Measurements from ENCODE around the gene CLSTN2. TPM values are rescaled to one million over a fixed set of nuclear protein-coding genes. Genes with fewer than 3 reads are reported as not detected.

CLSTN2 gene
- total and polyA plus RNA-seq, 5 donors from 2014 or later = not detected

DNA sequence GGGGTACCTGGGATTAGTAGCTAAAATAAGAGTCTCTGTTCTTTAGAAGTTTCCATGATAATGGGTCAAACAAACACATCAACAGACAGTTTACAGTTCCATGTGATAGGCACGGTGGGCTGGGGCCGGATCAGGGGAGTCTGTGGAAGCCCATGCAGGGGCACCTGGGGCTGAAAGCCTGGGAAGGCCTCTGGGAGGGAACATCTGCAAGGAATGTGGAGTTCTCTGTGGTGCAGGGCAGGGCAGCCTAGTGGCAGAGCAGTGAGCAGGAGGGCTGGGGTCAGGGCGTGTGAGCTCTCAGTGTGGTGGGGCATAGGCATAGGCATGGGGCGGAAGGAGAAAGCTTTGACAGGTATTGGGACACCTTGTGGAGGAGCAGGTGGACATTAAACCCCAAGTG is 535.2 kb downstream of the CLSTN2 start:
- no peaks in the 10 kb centered on the region for H3K4me1 Mint-ChIP-seq
- no peaks in the 10 kb centered on the region for H3K36me3 Mint-ChIP-seq
- DNase-seq = no peak
- peaks cover 0 to 6% (median 0%) of the 10 kb centered on the region in 7 donors for H3K9me3 Mint-ChIP-seq
- ATAC-seq (ENCODE audit: low read depth in 2 of 2) = no peak
- Histone ChIP-seq H3K27ac (ENCODE audit: insufficient read depth, low read length, poor library complexity, severe bottlenecking) (no peak overlapping the region), H3K4me3 (ENCODE audit: low read depth, low read length) (no peak overlapping the region), H3K27me3 (ENCODE audit: control insufficient read depth, insufficient read depth, low read length) (no peaks in the 10 kb centered on the region), H3K4me1 (ENCODE audit: control insufficient read depth, insufficient read depth, low read length, poor library complexity, severe bottlenecking) (no peaks in the 10 kb centered on the region), H3K36me3 (ENCODE audit: control insufficient read depth, insufficient read depth, low read length) (no peaks in the 10 kb centered on the region), H3K9me3 (ENCODE audit: control insufficient read depth in 2 of 2, low read length in 2 of 2) (no peaks in the 10 kb centered on the region)
- H3K4me3 Mint-ChIP-seq = no peak overlapping the region
- no peak overlapping the region for H3K27ac Mint-ChIP-seq
- H3K27me3 Mint-ChIP-seq = no peaks in the 10 kb centered on the region

DNA sequence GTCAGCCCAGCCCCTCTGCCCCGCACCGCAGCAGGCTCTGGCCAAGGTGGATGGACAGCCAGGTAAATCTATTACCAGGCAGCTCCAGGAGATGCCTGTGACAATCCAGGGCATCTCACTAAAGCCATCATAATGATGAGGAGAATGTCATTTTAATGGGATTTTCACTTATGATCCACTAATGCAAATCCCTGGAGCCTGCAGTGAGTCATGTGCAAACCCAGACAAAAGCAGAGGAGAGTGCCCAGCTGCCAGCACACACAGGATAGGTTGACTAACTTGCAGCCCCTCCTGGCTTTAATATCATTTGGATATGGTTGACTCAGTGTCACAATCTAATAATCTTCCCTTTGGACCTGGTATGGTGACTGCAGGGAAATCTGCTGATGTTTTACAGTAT is 536.0 kb downstream of the CLSTN2 start:
- Histone ChIP-seq H3K4me3 (ENCODE audit: low read depth, low read length) (no peak overlapping the region), H3K9me3 (ENCODE audit: control insufficient read depth in 2 of 2, low read length in 2 of 2) (no peaks in the 10 kb centered on the region), H3K4me1 (ENCODE audit: control insufficient read depth, insufficient read depth, low read length, poor library complexity, severe bottlenecking) (no peaks in the 10 kb centered on the region), H3K27me3 (ENCODE audit: control insufficient read depth, insufficient read depth, low read length) (no peaks in the 10 kb centered on the region), H3K36me3 (ENCODE audit: control insufficient read depth, insufficient read depth, low read length) (no peaks in the 10 kb centered on the region), H3K27ac (ENCODE audit: insufficient read depth, low read length, poor library complexity, severe bottlenecking) (no peak overlapping the region)
- Mint-ChIP-seq H3K27me3 (no peaks in the 10 kb centered on the region), H3K4me1 (no peaks in the 10 kb centered on the region), H3K4me3 (no peak overlapping the region), H3K36me3 (no peaks in the 10 kb centered on the region), H3K27ac (no peak overlapping the region), H3K9me3 (peaks cover 0 to 6% (median 0%) of the 10 kb centered on the region in 7 donors)
- no peak for DNase-seq
- no peak for ATAC-seq (ENCODE audit: low read depth in 2 of 2)

DNA sequence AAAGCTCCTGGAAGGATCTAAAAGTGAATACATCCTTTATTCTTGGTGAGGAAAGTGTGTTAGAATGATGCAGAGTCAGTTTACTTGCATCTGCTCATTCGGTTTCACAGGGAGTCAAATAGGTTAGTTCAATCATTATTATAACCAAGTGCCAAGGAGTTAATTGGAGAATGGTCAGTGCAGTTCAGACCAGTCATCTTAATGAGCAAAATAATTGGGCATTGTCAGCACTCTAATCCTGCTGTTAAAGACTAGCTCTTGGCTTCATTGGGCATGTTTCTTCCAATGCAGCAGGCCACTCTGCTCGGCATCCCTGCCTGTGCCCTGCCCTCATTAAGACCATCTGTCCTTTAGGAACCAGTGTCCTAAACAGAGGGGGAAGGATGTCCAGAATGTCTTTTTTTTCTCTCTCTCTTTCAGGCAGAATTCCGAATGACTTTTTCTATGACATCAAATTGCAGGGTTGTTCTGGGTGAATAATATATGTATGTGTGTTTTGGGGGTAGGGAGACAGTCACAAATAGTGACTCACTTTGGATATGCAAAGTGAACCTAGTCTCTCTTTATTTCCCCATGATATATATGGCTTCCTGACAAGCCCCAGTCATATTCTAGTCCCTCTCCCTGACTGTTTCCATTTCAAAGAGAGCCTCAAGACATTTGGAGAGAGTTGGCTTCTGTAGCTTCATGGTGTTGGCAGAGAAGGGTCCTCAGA is 537.5 kb downstream of the CLSTN2 start:
- Histone ChIP-seq H3K27me3 (ENCODE audit: control insufficient read depth, insufficient read depth, low read length) (no peaks in the 10 kb centered on the region), H3K4me3 (ENCODE audit: low read depth, low read length) (no peak overlapping the region), H3K9me3 (ENCODE audit: control insufficient read depth in 2 of 2, low read length in 2 of 2) (no peaks in the 10 kb centered on the region), H3K4me1 (ENCODE audit: control insufficient read depth, insufficient read depth, low read length, poor library complexity, severe bottlenecking) (no peaks in the 10 kb centered on the region), H3K27ac (ENCODE audit: insufficient read depth, low read length, poor library complexity, severe bottlenecking) (no peak overlapping the region), H3K36me3 (ENCODE audit: control insufficient read depth, insufficient read depth, low read length) (no peaks in the 10 kb centered on the region)
- DNase-seq (no peak), ATAC-seq (ENCODE audit: low read depth in 2 of 2) (no peak)
- Mint-ChIP-seq H3K4me3 (no peak overlapping the region), H3K36me3 (no peaks in the 10 kb centered on the region), H3K27me3 (no peaks in the 10 kb centered on the region), H3K4me1 (no peaks in the 10 kb centered on the region), H3K9me3 (peaks cover 0 to 6% (median 0%) of the 10 kb centered on the region in 7 donors), H3K27ac (no peak overlapping the region)

DNA sequence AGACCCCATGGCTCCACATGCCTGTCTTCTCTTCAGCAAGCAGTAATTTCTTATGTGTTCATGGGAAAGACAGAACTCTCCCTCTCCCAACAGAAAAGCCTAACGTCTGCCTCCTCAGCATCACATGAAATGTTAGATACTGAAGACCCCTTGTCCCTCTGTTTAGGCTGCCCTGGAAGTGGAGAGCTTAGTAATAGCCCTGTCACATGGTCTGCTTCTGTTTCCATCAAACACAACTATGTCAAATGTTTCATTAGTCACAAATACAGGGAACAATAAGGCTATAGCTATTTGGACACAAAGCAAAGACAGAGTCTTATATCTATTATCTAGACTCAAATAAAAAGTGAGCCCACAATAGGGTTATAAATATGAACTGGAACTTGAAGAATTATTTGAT is 552.6 kb downstream of the CLSTN2 start:
- Histone ChIP-seq H3K36me3 (ENCODE audit: control insufficient read depth, insufficient read depth, low read length) (no peaks in the 10 kb centered on the region), H3K4me3 (ENCODE audit: low read depth, low read length) (no peak overlapping the region), H3K27ac (ENCODE audit: insufficient read depth, low read length, poor library complexity, severe bottlenecking) (no peak overlapping the region), H3K4me1 (ENCODE audit: control insufficient read depth, insufficient read depth, low read length, poor library complexity, severe bottlenecking) (no peaks in the 10 kb centered on the region), H3K27me3 (ENCODE audit: control insufficient read depth, insufficient read depth, low read length) (no peaks in the 10 kb centered on the region), H3K9me3 (ENCODE audit: control insufficient read depth in 2 of 2, low read length in 2 of 2) (no peaks in the 10 kb centered on the region)
- H3K4me3 Mint-ChIP-seq = no peak overlapping the region
- DNase-seq (no peak), ATAC-seq (ENCODE audit: low read depth in 2 of 2) (no peak)
- H3K36me3 Mint-ChIP-seq = no peaks in the 10 kb centered on the region
- H3K27me3 Mint-ChIP-seq = peaks cover 4% of the 10 kb centered on the region
- no peaks in the 10 kb centered on the region for H3K4me1 Mint-ChIP-seq
- no peak overlapping the region for H3K27ac Mint-ChIP-seq
- H3K9me3 Mint-ChIP-seq = peaks cover 0 to 6% (median 3%) of the 10 kb centered on the region in 7 donors

DNA sequence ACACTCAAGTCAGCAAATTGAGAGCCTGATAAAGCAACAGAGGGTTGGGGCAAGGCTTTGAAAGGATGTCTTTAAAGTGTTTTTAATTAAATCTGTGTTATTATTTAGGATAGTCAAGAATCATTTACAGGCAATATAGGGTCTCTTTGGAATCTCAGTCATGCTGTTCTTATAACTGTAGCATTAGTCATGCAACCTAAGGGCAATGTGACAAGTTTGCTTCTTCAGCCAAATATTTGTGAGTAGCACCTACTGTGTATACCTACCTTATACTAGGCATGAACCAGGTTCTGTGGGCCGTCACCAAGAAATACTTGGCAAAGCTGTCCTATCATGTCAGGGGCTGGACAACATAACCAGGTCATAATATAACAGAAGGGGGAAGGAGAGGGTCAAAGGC is 558.3 kb downstream of the CLSTN2 start:
- no peak for DNase-seq
- Mint-ChIP-seq H3K9me3 (peaks cover 0 to 2% (median 0%) of the 10 kb centered on the region in 7 donors), H3K36me3 (no peaks in the 10 kb centered on the region), H3K4me3 (no peak overlapping the region), H3K27me3 (peaks cover 4% of the 10 kb centered on the region), H3K27ac (no peak overlapping the region), H3K4me1 (no peaks in the 10 kb centered on the region)
- Histone ChIP-seq H3K36me3 (ENCODE audit: control insufficient read depth, insufficient read depth, low read length) (no peaks in the 10 kb centered on the region), H3K4me3 (ENCODE audit: low read depth, low read length) (no peak overlapping the region), H3K4me1 (ENCODE audit: control insufficient read depth, insufficient read depth, low read length, poor library complexity, severe bottlenecking) (no peaks in the 10 kb centered on the region), H3K9me3 (ENCODE audit: control insufficient read depth in 2 of 2, low read length in 2 of 2) (no peaks in the 10 kb centered on the region), H3K27ac (ENCODE audit: insufficient read depth, low read length, poor library complexity, severe bottlenecking) (no peak overlapping the region), H3K27me3 (ENCODE audit: control insufficient read depth, insufficient read depth, low read length) (no peaks in the 10 kb centered on the region)
- no peak for ATAC-seq (ENCODE audit: low read depth in 2 of 2)

DNA sequence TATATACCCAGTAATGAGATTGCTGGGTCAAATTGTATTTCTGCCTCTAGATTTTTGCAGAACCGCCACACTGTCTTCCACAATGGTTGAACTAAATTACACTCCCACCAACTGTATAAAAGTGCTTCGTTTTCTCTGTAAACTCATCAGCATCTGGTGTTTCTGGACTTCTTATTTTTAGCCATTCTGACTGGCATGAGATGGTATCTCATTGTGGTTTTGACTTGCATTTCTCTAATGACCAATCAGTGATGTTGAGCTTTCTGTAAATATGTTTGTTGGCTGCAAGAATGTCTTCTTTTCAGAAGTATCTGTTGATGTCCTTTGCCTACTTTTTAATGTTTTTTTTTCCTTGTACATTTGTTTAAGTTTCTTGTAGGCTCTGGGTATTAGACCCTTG is 560.0 kb downstream of the CLSTN2 start:
- Mint-ChIP-seq H3K4me3 (no peak overlapping the region), H3K9me3 (peaks cover 0 to 2% (median 0%) of the 10 kb centered on the region in 7 donors), H3K27ac (no peak overlapping the region), H3K27me3 (no peaks in the 10 kb centered on the region), H3K36me3 (no peaks in the 10 kb centered on the region), H3K4me1 (no peaks in the 10 kb centered on the region)
- Histone ChIP-seq H3K27ac (ENCODE audit: insufficient read depth, low read length, poor library complexity, severe bottlenecking) (no peak overlapping the region), H3K4me3 (ENCODE audit: low read depth, low read length) (no peak overlapping the region), H3K4me1 (ENCODE audit: control insufficient read depth, insufficient read depth, low read length, poor library complexity, severe bottlenecking) (no peaks in the 10 kb centered on the region), H3K9me3 (ENCODE audit: control insufficient read depth in 2 of 2, low read length in 2 of 2) (no peaks in the 10 kb centered on the region), H3K27me3 (ENCODE audit: control insufficient read depth, insufficient read depth, low read length) (no peaks in the 10 kb centered on the region), H3K36me3 (ENCODE audit: control insufficient read depth, insufficient read depth, low read length) (no peaks in the 10 kb centered on the region)
- no peak for DNase-seq
- no peak for ATAC-seq (ENCODE audit: low read depth in 2 of 2)

DNA sequence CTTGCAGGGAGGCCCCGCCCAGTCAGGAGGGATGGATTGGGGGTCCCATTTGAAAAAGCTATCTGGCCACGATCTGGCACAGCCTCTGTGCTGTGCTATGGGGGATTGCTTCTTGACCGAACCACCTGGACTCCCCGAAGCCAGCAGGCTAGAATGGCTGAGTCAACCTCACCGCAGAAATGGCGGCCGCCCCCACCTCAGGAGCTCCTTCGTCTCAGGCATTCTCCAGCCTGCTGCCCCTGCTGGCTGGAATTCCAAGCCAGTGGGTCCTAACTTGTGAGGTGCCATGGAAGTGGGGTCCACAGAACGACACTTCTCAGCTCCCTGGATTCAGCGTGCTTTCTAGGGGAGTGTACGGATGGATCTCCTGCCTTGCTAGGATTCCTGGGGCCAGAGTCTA is 562.3 kb downstream of the CLSTN2 start:
- DNase-seq = no peak
- no peak for ATAC-seq (ENCODE audit: low read depth in 2 of 2)
- no peak overlapping the region for H3K27ac ChIP-seq (ENCODE audit: insufficient read depth, low read length, poor library complexity, severe bottlenecking)
- H3K27me3 Mint-ChIP-seq = no peaks in the 10 kb centered on the region
- H3K9me3 Mint-ChIP-seq = peaks cover 0 to 5% (median 0%) of the 10 kb centered on the region in 7 donors
- H3K4me3 Mint-ChIP-seq = no peak overlapping the region
- no peaks in the 10 kb centered on the region for H3K36me3 ChIP-seq (ENCODE audit: control insufficient read depth, insufficient read depth, low read length)
- no peaks in the 10 kb centered on the region for H3K9me3 ChIP-seq (ENCODE audit: control insufficient read depth in 2 of 2, low read length in 2 of 2)
- H3K4me3 ChIP-seq (ENCODE audit: low read depth, low read length) = no peak overlapping the region
- no peaks in the 10 kb centered on the region for H3K27me3 ChIP-seq (ENCODE audit: control insufficient read depth, insufficient read depth, low read length)
- no peaks in the 10 kb centered on the region for H3K36me3 Mint-ChIP-seq
- no peaks in the 10 kb centered on the region for H3K4me1 Mint-ChIP-seq
- H3K4me1 ChIP-seq (ENCODE audit: control insufficient read depth, insufficient read depth, low read length, poor library complexity, severe bottlenecking) = no peaks in the 10 kb centered on the region
- H3K27ac Mint-ChIP-seq = no peak overlapping the region

DNA sequence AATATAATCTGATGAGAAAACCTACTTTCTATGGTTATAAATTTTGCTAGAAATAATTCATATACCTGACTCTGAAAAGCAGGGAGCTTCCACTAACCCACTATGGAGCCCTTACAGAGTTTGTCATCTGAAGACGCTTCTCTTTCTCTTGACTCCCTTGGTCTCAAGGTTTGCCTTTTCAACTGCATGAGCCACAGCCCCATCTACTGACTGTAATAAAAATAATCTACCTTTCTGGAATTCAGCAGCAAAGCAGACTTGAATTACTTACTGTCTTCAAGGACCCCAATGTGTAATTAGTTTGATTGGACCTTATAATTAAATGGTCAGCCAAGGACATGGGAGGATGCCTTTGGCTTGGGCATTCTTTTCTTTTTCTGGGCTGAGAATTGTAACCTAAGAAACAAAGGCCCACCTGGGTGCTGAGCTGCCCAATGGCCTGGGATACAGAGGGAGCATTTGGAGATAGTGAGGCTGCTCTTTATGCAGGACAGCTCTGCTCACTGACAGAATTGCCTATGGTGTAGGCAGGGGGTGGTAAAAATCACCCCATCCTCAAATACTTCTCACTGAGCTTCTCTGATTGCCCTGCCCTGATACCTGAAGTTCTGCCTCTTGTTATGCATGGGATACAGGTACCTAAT is 564.3 kb downstream of the CLSTN2 start:
- no peaks in the 10 kb centered on the region for H3K27me3 Mint-ChIP-seq
- no peaks in the 10 kb centered on the region for H3K4me1 Mint-ChIP-seq
- peaks cover 0 to 8% (median 0%) of the 10 kb centered on the region in 7 donors for H3K9me3 Mint-ChIP-seq
- Histone ChIP-seq H3K4me3 (ENCODE audit: low read depth, low read length) (no peak overlapping the region), H3K4me1 (ENCODE audit: control insufficient read depth, insufficient read depth, low read length, poor library complexity, severe bottlenecking) (no peaks in the 10 kb centered on the region), H3K27ac (ENCODE audit: insufficient read depth, low read length, poor library complexity, severe bottlenecking) (no peak overlapping the region), H3K9me3 (ENCODE audit: control insufficient read depth in 2 of 2, low read length in 2 of 2) (no peaks in the 10 kb centered on the region), H3K36me3 (ENCODE audit: control insufficient read depth, insufficient read depth, low read length) (no peaks in the 10 kb centered on the region), H3K27me3 (ENCODE audit: control insufficient read depth, insufficient read depth, low read length) (no peaks in the 10 kb centered on the region)
- no peaks in the 10 kb centered on the region for H3K36me3 Mint-ChIP-seq
- H3K27ac Mint-ChIP-seq = no peak overlapping the region
- DNase-seq = no peak
- H3K4me3 Mint-ChIP-seq = no peak overlapping the region
- no peak for ATAC-seq (ENCODE audit: low read depth in 2 of 2)

Data from CD4-positive, CD25-positive, alpha-beta regulatory T cell (primary cell).